GM18526 (cell line): ENCODE results near the gene OR5K2.

Experiments used
- POLR2A ChIP-seq: IDR thresholded peaks from 3 replicates; pipeline ENCODE4 v1.6.1; 2011; ENCODE audit not compliant: insufficient read length; ENCODE audit errors: extremely low read depth

Gene OR5K2

GRCh38 chr3:98534168-98534567 is 36.7 kb downstream of the OR5K2 start:
- no peak for TF ChIP-seq POLR2A

- TF ChIP-seq POLR2A: no peak
Measured at GRCh38 chr3:98534734-98535133, 37.3 kb downstream of the OR5K2 start.

DNA sequence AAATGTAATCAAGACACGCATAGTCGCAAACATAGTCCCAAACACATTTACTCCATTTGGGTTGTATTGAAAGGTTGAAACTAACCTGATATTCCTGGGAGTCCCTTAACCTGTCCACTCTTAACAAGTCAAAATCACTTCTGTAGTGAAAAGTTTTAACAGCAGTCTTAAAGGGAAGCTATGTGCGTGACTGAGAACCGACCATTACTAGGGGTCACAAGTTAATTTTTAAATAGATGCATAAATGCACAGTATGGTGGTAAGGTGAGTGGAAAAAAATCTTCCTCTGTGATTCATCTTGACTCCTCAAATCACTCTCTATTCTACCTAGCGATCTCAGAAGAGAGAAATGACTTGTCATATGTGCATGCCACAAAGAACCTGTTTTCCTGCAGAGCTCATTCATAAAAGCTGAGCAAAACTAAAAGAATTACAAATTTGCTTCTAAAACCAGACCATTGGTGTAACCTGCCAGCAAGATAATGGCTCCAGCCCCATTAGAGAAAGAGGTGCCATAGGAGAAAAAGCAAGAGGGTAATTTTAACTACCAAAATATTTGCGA is 39.1 kb downstream of the OR5K2 start:
- TF ChIP-seq POLR2A: peak; percentile 64

GRCh38 chr3:98540346-98540745 is 42.9 kb downstream of the OR5K2 start:
- no peak for TF ChIP-seq POLR2A

- no peak for TF ChIP-seq POLR2A
Measured at GRCh38 chr3:98541695-98542094, 44.2 kb downstream of the OR5K2 start.

GRCh38 chr3:98542623-98543022 is 45.1 kb downstream of the OR5K2 start:
- TF ChIP-seq POLR2A: no peak

DNA sequence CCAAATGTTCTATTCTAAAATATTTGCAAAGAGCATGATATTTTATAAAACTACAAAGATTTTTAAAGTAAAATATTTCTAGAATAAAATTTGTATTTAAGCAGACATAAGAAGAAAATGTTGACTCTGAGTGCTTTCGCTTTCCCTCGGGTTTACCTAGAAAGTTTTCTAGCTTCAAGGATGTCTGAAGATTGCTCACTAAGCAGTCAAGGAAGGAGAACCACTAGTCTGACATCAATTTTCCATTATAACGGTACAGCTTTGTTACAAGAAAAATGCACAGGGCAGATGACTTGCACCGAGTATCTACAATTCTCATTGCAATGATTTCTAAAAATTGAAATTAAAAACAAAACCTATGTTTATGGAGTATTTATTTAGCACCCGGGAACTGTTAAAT is 48.5 kb downstream of the OR5K2 start:
- no peak for TF ChIP-seq POLR2A
